Duodenal mucosa (tissue), 2 donors: ENCODE results near the gene OR13G1.

Source experiments
- H3K27ac ChIP-seq: one replicate; pipeline ENCODE4 v1.7.0; 2013; ENCODE audit warnings: low read depth, low read length
- H3K27me3 ChIP-seq, 2 donors: one replicate each; pipeline ENCODE4 v1.7.0; 2013; ENCODE audit warnings: low read length in 2 of 2, control low read depth in 1 of 2; ENCODE audit not compliant: insufficient read depth in 2 of 2, control insufficient read depth in 1 of 2
- H3K36me3 ChIP-seq, 2 donors: one replicate each; pipeline ENCODE4 v1.7.0; 2013; ENCODE audit warnings: low read length in 2 of 2, control low read depth in 1 of 2; ENCODE audit not compliant: insufficient read depth in 2 of 2, control insufficient read depth in 1 of 2
- H3K4me1 ChIP-seq, 2 donors: one replicate each; pipeline ENCODE4 v1.7.0; 2013; ENCODE audit warnings: low read length in 2 of 2, control low read depth in 1 of 2; ENCODE audit not compliant: insufficient read depth in 2 of 2, control insufficient read depth in 1 of 2
- H3K4me3 ChIP-seq, 2 donors: one replicate each; pipeline ENCODE4 v1.7.0; 2013; ENCODE audit warnings: low read length in 2 of 2, low read depth in 1 of 2
- H3K9ac ChIP-seq, 2 donors: one replicate each; pipeline ENCODE4 v1.7.0; 2013; ENCODE audit warnings: low read length in 2 of 2, low read depth in 1 of 2
- H3K9me3 ChIP-seq, 2 donors: one replicate each; pipeline ENCODE4 v1.7.0; 2013; ENCODE audit warnings: low read length in 2 of 2, control low read depth in 1 of 2; ENCODE audit not compliant: control insufficient read depth in 1 of 2

The OR13G1 gene

DNA sequence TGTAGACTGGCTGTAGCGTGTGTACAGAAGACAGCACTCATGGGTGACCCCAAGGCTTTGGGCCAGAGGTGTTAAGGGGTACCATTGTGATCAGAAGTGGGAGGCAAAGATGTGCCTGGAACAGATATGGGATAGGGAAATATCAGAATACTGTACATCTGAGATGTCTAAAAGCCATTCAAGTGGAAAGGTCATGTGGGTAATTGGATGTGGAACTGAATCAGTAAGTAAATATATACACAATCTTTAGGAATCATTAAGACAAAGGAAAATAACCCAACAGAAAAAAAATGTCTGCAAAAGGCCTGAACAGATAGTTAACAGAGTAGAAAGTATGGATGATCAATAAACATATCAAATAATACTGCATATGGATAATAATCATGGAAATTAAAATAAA is 26.5 kb downstream of the OR13G1 start:
- H3K4me1 ChIP-seq, result no peaks in the 10 kb centered on the region

DNA sequence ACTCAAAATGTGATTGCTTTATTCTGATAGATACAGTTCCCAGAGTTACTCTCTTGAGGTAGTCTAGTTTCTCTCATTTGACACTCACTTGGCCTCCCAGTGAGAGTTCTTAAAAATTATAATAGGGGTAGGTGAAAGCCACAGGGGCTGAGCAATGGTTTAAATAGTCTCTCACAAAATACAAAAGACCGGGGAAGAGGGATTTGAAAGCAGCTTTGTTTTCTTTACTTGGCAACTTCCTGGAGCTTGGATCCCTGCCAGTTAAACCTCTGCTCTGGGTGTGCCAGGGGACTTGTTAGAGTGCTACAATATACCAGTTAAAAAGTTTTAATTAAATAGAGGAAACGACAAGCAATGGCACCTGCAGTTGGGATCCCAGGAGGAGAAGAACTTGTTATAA is 31.7 kb downstream of the OR13G1 start:
- Histone ChIP-seq H3K27me3 (no peaks in the 10 kb centered on the region), H3K4me1 (no peaks in the 10 kb centered on the region), H3K9ac (no peak overlapping the region), H3K4me3 (no peak overlapping the region), H3K9me3 (no peaks in the 10 kb centered on the region), H3K27ac (no peak overlapping the region), H3K36me3 (no peaks in the 10 kb centered on the region)

More for the DNA sequence above, 26.5 kb downstream of the OR13G1 start:
- Histone ChIP-seq H3K36me3 (no peaks in the 10 kb centered on the region), H3K27ac (no peak overlapping the region), H3K9me3 (no peaks in the 10 kb centered on the region), H3K9ac (no peak overlapping the region), H3K4me3 (no peak overlapping the region), H3K27me3 (no peaks in the 10 kb centered on the region)

GRCh38 chr1:247646867-247647266 is 32.7 kb downstream of the OR13G1 start:
- no peak overlapping the region for H3K27ac ChIP-seq
- no peaks in the 10 kb centered on the region for H3K36me3 ChIP-seq
- no peak overlapping the region for H3K9ac ChIP-seq
- no peaks in the 10 kb centered on the region for H3K27me3 ChIP-seq
- no peaks in the 10 kb centered on the region for H3K9me3 ChIP-seq
- no peaks in the 10 kb centered on the region for H3K4me1 ChIP-seq
- H3K4me3 ChIP-seq, result no peak overlapping the region

DNA sequence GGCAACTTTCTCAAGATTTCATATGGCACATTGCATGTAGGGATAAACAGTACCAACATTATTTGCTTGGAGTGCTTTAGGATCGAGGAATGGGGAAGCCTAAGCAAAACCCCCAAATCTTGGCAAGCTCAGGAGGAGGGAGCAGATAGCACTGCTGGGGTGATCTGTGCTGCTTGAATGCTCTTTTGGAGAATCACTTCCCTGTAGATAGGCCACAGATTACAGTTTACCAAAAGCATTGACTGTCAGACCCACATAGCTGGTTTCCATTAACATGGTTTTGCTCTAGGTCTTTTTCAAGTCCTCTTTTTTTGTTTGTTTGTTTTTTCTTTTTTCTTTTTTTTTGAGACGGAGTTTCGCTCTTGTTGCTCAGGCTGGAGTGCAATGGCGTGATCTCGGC is 36.8 kb downstream of the OR13G1 start:
- Histone ChIP-seq H3K9ac (no peak overlapping the region), H3K27me3 (no peaks in the 10 kb centered on the region), H3K4me1 (no peaks in the 10 kb centered on the region), H3K27ac (no peak overlapping the region), H3K9me3 (peaks cover 0 to 7% of the 10 kb centered on the region in 2 donors), H3K36me3 (no peaks in the 10 kb centered on the region), H3K4me3 (no peak overlapping the region)

- H3K27me3 ChIP-seq, result no peaks in the 10 kb centered on the region
- no peak overlapping the region for H3K9ac ChIP-seq
- H3K9me3 ChIP-seq, result peaks cover 0 to 17% of the 10 kb centered on the region in 2 donors
- no peak overlapping the region for H3K27ac ChIP-seq
- no peaks in the 10 kb centered on the region for H3K4me1 ChIP-seq
- peak overlapping the region in 1 of 2 donors; percentile 29 for H3K4me3 ChIP-seq
- no peaks in the 10 kb centered on the region for H3K36me3 ChIP-seq
These were observed 40.1 kb downstream of the OR13G1 start for GRCh38 chr1:247639381-247639981.

- H3K9me3 ChIP-seq, result peaks cover 0 to 17% of the 10 kb centered on the region in 2 donors
- no peak overlapping the region for H3K27ac ChIP-seq
- no peak overlapping the region for H3K9ac ChIP-seq
- H3K36me3 ChIP-seq, result no peaks in the 10 kb centered on the region
- no peak overlapping the region for H3K4me3 ChIP-seq
- H3K27me3 ChIP-seq, result no peaks in the 10 kb centered on the region
- H3K4me1 ChIP-seq, result no peaks in the 10 kb centered on the region
These were observed 40.8 kb downstream of the OR13G1 start for GRCh38 chr1:247638781-247639180.

- H3K27ac ChIP-seq, result no peak overlapping the region
- H3K9me3 ChIP-seq, result peaks cover 0 to 17% of the 10 kb centered on the region in 2 donors
- H3K4me1 ChIP-seq, result no peaks in the 10 kb centered on the region
- no peaks in the 10 kb centered on the region for H3K36me3 ChIP-seq
- H3K27me3 ChIP-seq, result no peaks in the 10 kb centered on the region
- H3K4me3 ChIP-seq, result no peak overlapping the region
- no peak overlapping the region for H3K9ac ChIP-seq
These were observed 41.5 kb downstream of the OR13G1 start for GRCh38 chr1:247638011-247638410.

DNA sequence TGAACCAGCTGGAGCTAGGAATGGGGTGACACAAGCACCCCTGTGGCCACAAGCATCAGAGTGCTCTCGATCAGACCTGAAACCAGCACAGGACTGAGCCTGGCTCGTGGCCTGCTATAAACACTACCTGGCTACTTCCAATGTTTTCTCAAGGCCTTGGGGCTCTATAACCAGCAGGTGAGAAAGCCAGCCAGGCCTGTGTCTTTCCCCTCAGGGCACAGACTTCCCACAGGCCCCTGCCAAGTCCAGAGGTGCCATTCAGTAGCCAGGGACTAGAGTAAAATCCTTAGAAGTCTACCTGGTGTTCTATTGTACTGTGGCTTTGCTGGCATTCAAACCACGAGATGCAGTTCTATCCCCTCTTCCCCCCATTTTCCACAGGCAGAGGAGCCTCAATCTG is 51.6 kb downstream of the OR13G1 start:
- no peaks in the 10 kb centered on the region for H3K4me1 ChIP-seq
- no peak overlapping the region for H3K27ac ChIP-seq
- no peaks in the 10 kb centered on the region for H3K27me3 ChIP-seq
- no peak overlapping the region for H3K9ac ChIP-seq
- H3K36me3 ChIP-seq, result no peaks in the 10 kb centered on the region
- no peak overlapping the region for H3K4me3 ChIP-seq
- H3K9me3 ChIP-seq, result no peaks in the 10 kb centered on the region
